GM23248 (cell line): ENCODE results near the gene SLC35A2. TPM values are rescaled to one million over a fixed set of nuclear protein-coding genes. Genes with fewer than 3 reads are reported as not detected.

Experiments
- DNase-seq: peaks from one replicate; pipeline ENCODE4 v3.0.0-alpha.2; 2015
- H2AFZ ChIP-seq: fragments of 200-600 bp; sonication (generic); 2 replicates; pipeline ENCODE4 v1.6.1; 2016; ENCODE audit warnings: antibody characterized with exemption
- H3F3A ChIP-seq: fragments of 200-600 bp; sonication (generic); 2 replicates; pipeline ENCODE4 v1.6.1; 2016; ENCODE audit warnings: mild to moderate bottlenecking, antibody characterized with exemption, mixed run types; ENCODE audit not compliant: insufficient read depth
- H3K27ac ChIP-seq: fragments of 200-600 bp; sonication (generic); 2 replicates; pipeline ENCODE4 v1.5.1; 2016; ENCODE audit warnings: mild to moderate bottlenecking
- H3K27me3 ChIP-seq: fragments of 200-600 bp; sonication (generic); replicated peaks from 2 replicates; pipeline ENCODE4 v1.6.1; 2016; ENCODE audit warnings: mild to moderate bottlenecking; ENCODE audit not compliant: insufficient read depth
- H3K36me3 ChIP-seq: fragments of 200-600 bp; sonication (generic); 2 replicates; pipeline ENCODE4 v1.6.1; 2016; ENCODE audit warnings: low read depth, mild to moderate bottlenecking
- H3K4me1 ChIP-seq: fragments of 200-600 bp; sonication (generic); 2 replicates; pipeline ENCODE4 v1.6.1; 2016; ENCODE audit warnings: mild to moderate bottlenecking; ENCODE audit not compliant: insufficient read depth
- H3K4me2 ChIP-seq: fragments of 200-600 bp; sonication (generic); one replicate; pipeline ENCODE4 v1.6.1; 2016; ENCODE audit warnings: mild to moderate bottlenecking; ENCODE audit not compliant: unreplicated experiment
- H3K4me3 ChIP-seq: fragments of 200-600 bp; sonication (generic); 2 replicates; pipeline ENCODE4 v1.5.1; 2016; ENCODE audit warnings: mild to moderate bottlenecking
- H3K79me2 ChIP-seq: fragments of 200-600 bp; sonication (generic); 2 replicates; pipeline ENCODE4 v1.6.1; 2016; ENCODE audit warnings: mild to moderate bottlenecking; ENCODE audit not compliant: insufficient read depth
- H3K9ac ChIP-seq: fragments of 200-600 bp; sonication (generic); 2 replicates; pipeline ENCODE4 v1.6.1; 2016; ENCODE audit warnings: mild to moderate bottlenecking
- H3K9me2 ChIP-seq: fragments of 200-600 bp; sonication (generic); 2 replicates; pipeline ENCODE4 v1.6.1; 2016; ENCODE audit warnings: mixed run types, mild to moderate bottlenecking, moderate library complexity; ENCODE audit not compliant: insufficient read depth
- H3K9me3 ChIP-seq: fragments of 200-600 bp; sonication (generic); one replicate; pipeline ENCODE4 v1.6.1; 2017; ENCODE audit warnings: low read depth
- H4K20me1 ChIP-seq: fragments of 200-600 bp; sonication (generic); 2 replicates; pipeline ENCODE4 v1.6.0; 2016; ENCODE audit not compliant: insufficient read depth
- EZH2 ChIP-seq: fragments of 200-600 bp; sonication (generic); IDR thresholded peaks from 2 replicates; pipeline ENCODE4 v1.6.1; 2018; ENCODE audit warnings: antibody characterized with exemption, mild to moderate bottlenecking; ENCODE audit not compliant: insufficient read depth, poor library complexity, severe bottlenecking
- EZH2phosphoT487 ChIP-seq: fragments of 200-600 bp; sonication (generic); IDR thresholded peaks from 2 replicates; pipeline ENCODE4 v1.6.1; 2018; ENCODE audit warnings: antibody characterized with exemption, moderate library complexity, mild to moderate bottlenecking, low read depth; ENCODE audit not compliant: insufficient read depth
- WGBS, 2 experiments: methylation state at CpG; one replicate each; pipeline ENCODE4 v1.1.6; 2015 to 2017; ENCODE audit warnings: low lambda C conversion rate in 2 of 2, low coverage in 1 of 2; ENCODE audit errors: missing lambda C conversion rate in 2 of 2; 5-methylcytosine and 5-hydroxymethylcytosine counted together
- in situ Hi-C: fragments of 300-500 bp; cut with MboI; formaldehyde crosslinking; loops from 2 replicates; pipeline ENCODE4 v1.15.0; 2020
- polyA plus RNA-seq: library from polyadenylated mRNA; unstranded; fragments of >200 nt; fragmentation: Nextera tagmentation; extraction: Ambion mirVana; gene quantifications from 2 replicates; pipeline ENCODE4 v1.2.1, GENCODE V29; 2016
- total RNA-seq: library from RNA; depleted of rRNA; stranded (reverse); fragments of >200 nt; shearing (Covaris generic); gene quantifications from 2 replicates; pipeline ENCODE4 v1.2.3, GENCODE V29; 2014

SLC35A2 gene
- total and polyA plus RNA-seq, 2 experiments from 2014 or later, result 29.1 to 54.6 TPM

- Histone ChIP-seq H3K9ac (no peak overlapping the region), H3K4me1 (no peaks in the 10 kb centered on the region), H3K9me2 (no peaks in the 10 kb centered on the region), H3K27me3 (no peaks in the 10 kb centered on the region), H3K79me2 (peaks cover 59% of the 10 kb centered on the region), H4K20me1 (no peaks in the 10 kb centered on the region), H3K27ac (no peak overlapping the region), H3K4me3 (no peak overlapping the region), H3K4me2 (no peak overlapping the region), H3K9me3 (no peaks in the 10 kb centered on the region), H3F3A (no peaks in the 10 kb centered on the region), H3K36me3 (no peaks in the 10 kb centered on the region), H2AFZ (no peak overlapping the region)
- DNase-seq, result peak; percentile 18
- in situ Hi-C loops, result loop anchor here (25.0 kb wide), 1 partner anchor 100 kb away; the partner anchor contains the start of gene TFE3
- WGBS, 2 experiments, result 60 to 80% methylated on average over 4 to 9 of the region's 9 CpGs
- no peak for TF ChIP-seq EZH2phosphoT487
- no peak for TF ChIP-seq EZH2
Measured at GRCh38 chrX:48937054-48937907, 25.8 kb upstream of the SLC35A2 start.

- no peak for TF ChIP-seq EZH2phosphoT487
- no peak for TF ChIP-seq EZH2
- no peaks in the 10 kb centered on the region for H3K36me3 ChIP-seq
- H3K27me3 ChIP-seq, result no peaks in the 10 kb centered on the region
- no peak overlapping the region for H3K9ac ChIP-seq
- H2AFZ ChIP-seq, result no peak overlapping the region
- H3K9me2 ChIP-seq, result no peaks in the 10 kb centered on the region
- H4K20me1 ChIP-seq, result no peaks in the 10 kb centered on the region
- H3K4me2 ChIP-seq, result no peak overlapping the region
- H3K4me3 ChIP-seq, result no peak overlapping the region
- H3F3A ChIP-seq, result no peaks in the 10 kb centered on the region
- in situ Hi-C loops, result loop anchor here (25.0 kb wide), 1 partner anchor 101 kb away; the partner anchor contains the start of gene TFE3
- no peak overlapping the region for H3K27ac ChIP-seq
- H3K9me3 ChIP-seq, result no peaks in the 10 kb centered on the region
- H3K79me2 ChIP-seq, result peaks cover 55% of the 10 kb centered on the region
- 90 to 91% methylated on average over 8 of the region's 8 CpGs for WGBS, 2 experiments
- DNase-seq, result no peak
- no peaks in the 10 kb centered on the region for H3K4me1 ChIP-seq
Measured at GRCh38 chrX:48936429-48937053, 25.1 kb upstream of the SLC35A2 start.

- Histone ChIP-seq H3K9ac (no peak overlapping the region), H3K4me3 (no peak overlapping the region), H3K4me2 (no peak overlapping the region), H3K27ac (no peak overlapping the region), H3K9me2 (no peaks in the 10 kb centered on the region), H3F3A (no peaks in the 10 kb centered on the region), H3K4me1 (no peaks in the 10 kb centered on the region), H2AFZ (no peak overlapping the region), H3K36me3 (no peaks in the 10 kb centered on the region), H3K27me3 (no peaks in the 10 kb centered on the region), H3K9me3 (no peaks in the 10 kb centered on the region), H4K20me1 (no peaks in the 10 kb centered on the region), H3K79me2 (peaks cover 44% of the 10 kb centered on the region)
- DNase-seq, result no peak
- in situ Hi-C loops, result loop anchor here (25.0 kb wide), 1 partner anchor 102 kb away; the partner anchor contains the start of gene TFE3
- TF ChIP-seq EZH2 (no peak), EZH2phosphoT487 (no peak)
- 88 to 100% methylated on average over 1 of the region's 1 CpG for WGBS, 2 experiments
Measured at GRCh38 chrX:48935301-48935670, 23.8 kb upstream of the SLC35A2 start.

- no peak overlapping the region for H3K27ac ChIP-seq
- H3K9me3 ChIP-seq, result no peaks in the 10 kb centered on the region
- H3K9me2 ChIP-seq, result no peaks in the 10 kb centered on the region
- H3K4me1 ChIP-seq, result no peaks in the 10 kb centered on the region
- H2AFZ ChIP-seq, result no peak overlapping the region
- DNase-seq, result no peak
- H3F3A ChIP-seq, result no peaks in the 10 kb centered on the region
- no peaks in the 10 kb centered on the region for H4K20me1 ChIP-seq
- no peak overlapping the region for H3K9ac ChIP-seq
- in situ Hi-C loops, result loop anchor here (25.0 kb wide), 1 partner anchor 103 kb away; the partner anchor contains the start of gene TFE3
- no peak for TF ChIP-seq EZH2phosphoT487
- no peak for TF ChIP-seq EZH2
- H3K4me3 ChIP-seq, result no peak overlapping the region
- 84 to 85% methylated on average over 6 to 7 of the region's 7 CpGs for WGBS, 2 experiments
- H3K36me3 ChIP-seq, result no peaks in the 10 kb centered on the region
- no peaks in the 10 kb centered on the region for H3K27me3 ChIP-seq
- peaks cover 39% of the 10 kb centered on the region for H3K79me2 ChIP-seq
- H3K4me2 ChIP-seq, result no peak overlapping the region
Measured at GRCh38 chrX:48934581-48935300, 23.3 kb upstream of the SLC35A2 start.
